GM23338 (cell line): Measurements from ENCODE around the gene CADPS2. TPM values are rescaled to one million over a fixed set of nuclear protein-coding genes. Genes with fewer than 3 reads are reported as not detected.

ENCODE experiments used
- ATAC-seq: fragments of 200-7000 bp; cut with Tn5 transposase; 3 replicates; pipeline ENCODE4 v1.9.1; 2020
- DNase-seq: peaks from one replicate; pipeline ENCODE4 v3.0.0-alpha.2; 2015; ENCODE audit warnings: low spot score
- H2AFZ ChIP-seq: fragments of 200-600 bp; sonication (generic); 2 replicates; pipeline ENCODE4 v1.8.0; 2016; ENCODE audit warnings: antibody characterized with exemption, mild to moderate bottlenecking, moderate library complexity
- H3F3A ChIP-seq: fragments of 200-600 bp; sonication (generic); replicated peaks from 2 replicates; pipeline ENCODE4 v1.8.0; 2017; ENCODE audit warnings: antibody characterized with exemption, mixed run types, low read depth
- H3K27ac ChIP-seq: fragments of 200-600 bp; sonication (generic); 2 replicates; pipeline ENCODE4 v1.6.1; 2016; ENCODE audit warnings: low read depth
- H3K27me3 ChIP-seq: fragments of 200-600 bp; sonication (generic); 2 replicates; pipeline ENCODE4 v1.8.0; 2016; ENCODE audit warnings: mild to moderate bottlenecking, mixed run types, moderate library complexity; ENCODE audit not compliant: insufficient read depth
- H3K36me3 ChIP-seq: fragments of 200-600 bp; sonication (generic); 2 replicates; pipeline ENCODE4 v1.8.0; 2016; ENCODE audit warnings: mild to moderate bottlenecking; ENCODE audit not compliant: insufficient read depth
- H3K4me1 ChIP-seq: fragments of 200-600 bp; sonication (generic); 2 replicates; pipeline ENCODE4 v1.8.0; 2016; ENCODE audit warnings: mild to moderate bottlenecking, moderate library complexity; ENCODE audit not compliant: insufficient read depth
- H3K4me2 ChIP-seq: fragments of 200-600 bp; sonication (generic); 2 replicates; pipeline ENCODE4 v1.7.1; 2017; ENCODE audit warnings: mixed run types
- H3K4me3 ChIP-seq: fragments of 200-600 bp; sonication (generic); 2 replicates; pipeline ENCODE4 v1.6.1; 2016; ENCODE audit warnings: mixed run types
- H3K79me2 ChIP-seq: fragments of 200-600 bp; sonication (generic); replicated peaks from 2 replicates; pipeline ENCODE4 v1.8.0; 2017; ENCODE audit warnings: mild to moderate bottlenecking; ENCODE audit not compliant: insufficient read depth
- H3K9me2 ChIP-seq: fragments of 200-600 bp; sonication (generic); 2 replicates; pipeline ENCODE4 v1.8.0; 2017; ENCODE audit not compliant: insufficient read depth
- H4K20me1 ChIP-seq: fragments of 200-600 bp; sonication (generic); replicated peaks from 2 replicates; pipeline ENCODE4 v1.8.0; 2017; ENCODE audit warnings: mild to moderate bottlenecking; ENCODE audit not compliant: insufficient read depth
- H3K27ac Mint-ChIP-seq: 2 replicates; pipeline ENCODE4 v1.8.0; 2020; ENCODE audit warnings: inconsistent platforms, mild to moderate bottlenecking, moderate library complexity, mixed read lengths
- H3K27me3 Mint-ChIP-seq: 3 replicates; pipeline ENCODE4 v1.8.0; 2022; ENCODE audit warnings: low read depth, mild to moderate bottlenecking, moderate library complexity, mixed read lengths, inconsistent platforms; ENCODE audit not compliant: insufficient read depth, poor library complexity
- H3K36me3 Mint-ChIP-seq: 3 replicates; pipeline ENCODE4 v1.8.0; 2021; ENCODE audit warnings: low read depth, mild to moderate bottlenecking, inconsistent platforms, moderate library complexity, mixed read lengths
- H3K4me1 Mint-ChIP-seq: 3 replicates; pipeline ENCODE4 v1.8.0; 2020; ENCODE audit warnings: mild to moderate bottlenecking, inconsistent platforms, mixed read lengths
- H3K4me3 Mint-ChIP-seq: 3 replicates; pipeline ENCODE4 v1.8.0; 2021; ENCODE audit warnings: moderate library complexity, mild to moderate bottlenecking, inconsistent platforms, mixed read lengths
- H3K9me3 Mint-ChIP-seq: 3 replicates; pipeline ENCODE4 v1.8.0; 2020; ENCODE audit warnings: moderate library complexity, mild to moderate bottlenecking, inconsistent platforms, mixed read lengths
- EZH2phosphoT487 ChIP-seq: fragments of 200-600 bp; sonication (generic); IDR thresholded peaks from one replicate; pipeline ENCODE4 v1.8.1; 2018; ENCODE audit warnings: antibody characterized with exemption; ENCODE audit not compliant: unreplicated experiment
- POLR2AphosphoS5 ChIP-seq: IDR thresholded peaks from 2 replicates; pipeline ENCODE4 v1.6.1; 2016; ENCODE audit warnings: antibody characterized with exemption, low read depth
- ZNF114 ChIP-seq: fragments of 250-450 bp; sonication (Bioruptor Pico); IDR thresholded peaks from 2 replicates; pipeline ENCODE4 v1.5.0; 2020; ENCODE audit warnings: mild to moderate bottlenecking, moderate library complexity
- ZNF331 ChIP-seq: fragments of 250-450 bp; sonication (Bioruptor Pico); IDR thresholded peaks from 2 replicates; pipeline ENCODE4 v1.5.0; 2020; ENCODE audit warnings: low read depth, mild to moderate bottlenecking, moderate library complexity
- ZNF462 ChIP-seq: fragments of 250-450 bp; sonication (Bioruptor Pico); IDR thresholded peaks from 2 replicates; pipeline ENCODE4 v1.5.0; 2020; ENCODE audit warnings: mild to moderate bottlenecking, moderate library complexity
- polyA plus RNA-seq: library from polyadenylated mRNA; unstranded; fragments of >200 nt; fragmentation: Nextera tagmentation; extraction: Ambion mirVana; gene quantifications from 2 replicates; pipeline ENCODE4 v1.2.1, GENCODE V29; 2016
- total RNA-seq: library from RNA; depleted of rRNA; stranded (reverse); fragments of >200 nt; shearing (Covaris generic); gene quantifications from 2 replicates; pipeline ENCODE4 v1.2.3, GENCODE V29; 2014
- TF ChIP-seq, protein P1 (sequence below): IDR thresholded peaks from 2 replicates; pipeline ENCODE4 v1.6.1; 2016; ENCODE audit warnings: antibody characterized with exemption
- TF ChIP-seq, protein P2 (sequence below): IDR thresholded peaks from one replicate; pipeline ENCODE4 v1.6.1; 2018; ENCODE audit warnings: antibody characterized with exemption; ENCODE audit not compliant: unreplicated experiment

CADPS2 gene
- total and polyA plus RNA-seq, 2 experiments from 2014 or later, result 16.3 to 36.9 TPM

GRCh38 chr7:122618585-122619189 lies 267.6 kb downstream of the CADPS2 start (continued):
- TF ChIP-seq, protein P1, sequence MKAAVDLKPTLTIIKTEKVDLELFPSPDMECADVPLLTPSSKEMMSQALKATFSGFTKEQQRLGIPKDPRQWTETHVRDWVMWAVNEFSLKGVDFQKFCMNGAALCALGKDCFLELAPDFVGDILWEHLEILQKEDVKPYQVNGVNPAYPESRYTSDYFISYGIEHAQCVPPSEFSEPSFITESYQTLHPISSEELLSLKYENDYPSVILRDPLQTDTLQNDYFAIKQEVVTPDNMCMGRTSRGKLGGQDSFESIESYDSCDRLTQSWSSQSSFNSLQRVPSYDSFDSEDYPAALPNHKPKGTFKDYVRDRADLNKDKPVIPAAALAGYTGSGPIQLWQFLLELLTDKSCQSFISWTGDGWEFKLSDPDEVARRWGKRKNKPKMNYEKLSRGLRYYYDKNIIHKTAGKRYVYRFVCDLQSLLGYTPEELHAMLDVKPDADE, result no peak
- no peak for TF ChIP-seq POLR2AphosphoS5

DNA sequence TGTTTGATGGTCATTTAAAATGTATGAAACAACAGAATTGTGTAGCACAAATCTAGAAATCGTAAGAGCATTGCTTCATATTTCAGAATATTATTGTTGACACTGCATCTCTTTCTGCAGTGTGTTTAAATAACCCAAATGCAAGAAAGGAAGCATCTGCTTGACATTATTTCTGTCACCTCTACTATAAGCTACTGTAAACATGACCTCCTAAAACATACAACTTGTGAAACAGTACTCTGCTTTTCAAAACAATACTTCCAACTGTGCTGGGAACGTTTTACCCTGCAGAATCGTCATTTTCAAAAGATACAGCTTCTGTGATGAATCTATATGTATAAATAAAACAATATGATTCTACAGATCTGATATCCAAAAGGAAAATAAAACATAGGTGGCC lies 269.3 kb downstream of the CADPS2 start:
- Histone ChIP-seq H3F3A (no peaks in the 10 kb centered on the region), H3K4me1 (no peaks in the 10 kb centered on the region), H4K20me1 (no peaks in the 10 kb centered on the region), H3K27me3 (no peaks in the 10 kb centered on the region), H3K79me2 (no peaks in the 10 kb centered on the region), H3K9me2 (no peaks in the 10 kb centered on the region), H2AFZ (no peak overlapping the region), H3K27ac (no peak overlapping the region), H3K36me3 (no peaks in the 10 kb centered on the region), H3K4me3 (no peak overlapping the region), H3K4me2 (no peak overlapping the region)
- H3K36me3 Mint-ChIP-seq, result no peaks in the 10 kb centered on the region
- no peaks in the 10 kb centered on the region for H3K27me3 Mint-ChIP-seq
- no peak overlapping the region for H3K4me3 Mint-ChIP-seq
- TF ChIP-seq EZH2phosphoT487, result no peak
- H3K9me3 Mint-ChIP-seq, result no peaks in the 10 kb centered on the region
- ATAC-seq (no peak), DNase-seq (no peak)
- peaks cover 5% of the 10 kb centered on the region; the same call in 2 of the 3 replicates for H3K4me1 Mint-ChIP-seq
- no peak overlapping the region for H3K27ac Mint-ChIP-seq

DNA sequence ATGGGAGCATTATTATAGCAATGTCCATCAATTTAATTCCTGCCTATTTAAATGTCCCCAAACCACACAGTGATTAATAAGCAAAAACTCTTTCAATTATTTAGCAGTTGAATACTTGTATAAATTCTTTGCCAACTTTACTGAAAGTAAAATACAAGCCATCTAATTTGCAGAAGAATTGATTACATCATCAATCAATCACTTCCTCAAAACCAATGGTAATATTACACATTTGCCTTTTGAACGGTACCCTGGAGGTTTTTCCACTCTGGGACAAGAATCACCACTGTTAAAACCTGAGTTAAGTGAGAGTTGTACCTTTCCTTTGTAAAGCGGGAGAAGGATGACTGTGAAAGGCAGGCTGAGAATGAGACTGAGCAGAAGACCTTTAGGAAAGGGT lies 280.3 kb downstream of the CADPS2 start:
- H3K9me3 Mint-ChIP-seq, result no peaks in the 10 kb centered on the region
- no peak overlapping the region for H3K4me3 ChIP-seq
- H3F3A ChIP-seq, result no peaks in the 10 kb centered on the region
- no peak overlapping the region for H2AFZ ChIP-seq
- no peaks in the 10 kb centered on the region for H3K36me3 Mint-ChIP-seq
- H3K4me1 Mint-ChIP-seq, result peaks cover 4% of the 10 kb centered on the region; the same call in 2 of the 3 replicates
- DNase-seq (no peak), ATAC-seq (no peak)
- no peaks in the 10 kb centered on the region for H3K27me3 Mint-ChIP-seq
- H3K9me2 ChIP-seq, result no peaks in the 10 kb centered on the region
- no peak overlapping the region for H3K27ac Mint-ChIP-seq
- no peaks in the 10 kb centered on the region for H4K20me1 ChIP-seq
- TF ChIP-seq ZNF114 (CRISPR knock-in tag), result no peak
- no peak for TF ChIP-seq ZNF462 (CRISPR knock-in tag)
- TF ChIP-seq ZNF331, result no peak
- TF ChIP-seq, protein P2, sequence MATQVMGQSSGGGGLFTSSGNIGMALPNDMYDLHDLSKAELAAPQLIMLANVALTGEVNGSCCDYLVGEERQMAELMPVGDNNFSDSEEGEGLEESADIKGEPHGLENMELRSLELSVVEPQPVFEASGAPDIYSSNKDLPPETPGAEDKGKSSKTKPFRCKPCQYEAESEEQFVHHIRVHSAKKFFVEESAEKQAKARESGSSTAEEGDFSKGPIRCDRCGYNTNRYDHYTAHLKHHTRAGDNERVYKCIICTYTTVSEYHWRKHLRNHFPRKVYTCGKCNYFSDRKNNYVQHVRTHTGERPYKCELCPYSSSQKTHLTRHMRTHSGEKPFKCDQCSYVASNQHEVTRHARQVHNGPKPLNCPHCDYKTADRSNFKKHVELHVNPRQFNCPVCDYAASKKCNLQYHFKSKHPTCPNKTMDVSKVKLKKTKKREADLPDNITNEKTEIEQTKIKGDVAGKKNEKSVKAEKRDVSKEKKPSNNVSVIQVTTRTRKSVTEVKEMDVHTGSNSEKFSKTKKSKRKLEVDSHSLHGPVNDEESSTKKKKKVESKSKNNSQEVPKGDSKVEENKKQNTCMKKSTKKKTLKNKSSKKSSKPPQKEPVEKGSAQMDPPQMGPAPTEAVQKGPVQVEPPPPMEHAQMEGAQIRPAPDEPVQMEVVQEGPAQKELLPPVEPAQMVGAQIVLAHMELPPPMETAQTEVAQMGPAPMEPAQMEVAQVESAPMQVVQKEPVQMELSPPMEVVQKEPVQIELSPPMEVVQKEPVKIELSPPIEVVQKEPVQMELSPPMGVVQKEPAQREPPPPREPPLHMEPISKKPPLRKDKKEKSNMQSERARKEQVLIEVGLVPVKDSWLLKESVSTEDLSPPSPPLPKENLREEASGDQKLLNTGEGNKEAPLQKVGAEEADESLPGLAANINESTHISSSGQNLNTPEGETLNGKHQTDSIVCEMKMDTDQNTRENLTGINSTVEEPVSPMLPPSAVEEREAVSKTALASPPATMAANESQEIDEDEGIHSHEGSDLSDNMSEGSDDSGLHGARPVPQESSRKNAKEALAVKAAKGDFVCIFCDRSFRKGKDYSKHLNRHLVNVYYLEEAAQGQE, result no peak
- no peaks in the 10 kb centered on the region for H3K36me3 ChIP-seq
- no peak overlapping the region for H3K27ac ChIP-seq
- H3K4me1 ChIP-seq, result no peaks in the 10 kb centered on the region
- no peaks in the 10 kb centered on the region for H3K79me2 ChIP-seq
- no peak overlapping the region for H3K4me2 ChIP-seq
- H3K27me3 ChIP-seq, result no peaks in the 10 kb centered on the region
- no peak overlapping the region for H3K4me3 Mint-ChIP-seq
